Liver (tissue), 9 donors: ENCODE results near the gene IL17RE. TPM values are rescaled to one million over a fixed set of nuclear protein-coding genes. Genes with fewer than 3 reads are reported as not detected.

Experiments used
- DNase-seq: peaks from one replicate; pipeline ENCODE4 v3.0.0-alpha.2; 2017; ENCODE audit warnings: low spot score
- H3K27ac ChIP-seq, 2 donors: one replicate each; pipeline ENCODE4 v1.7.0; 2013; ENCODE audit warnings: inconsistent platforms in 2 of 2, low read length in 2 of 2, control low read depth in 1 of 2, low read depth in 1 of 2, mild to moderate bottlenecking in 1 of 2
- H3K27me3 ChIP-seq, 4 donors: one replicate each; pipeline versions ENCODE4 v1.6.1 to v1.7.0; 2013; ENCODE audit warnings: low read length in 3 of 4, inconsistent platforms in 1 of 4, mild to moderate bottlenecking in 1 of 4, moderate library complexity in 1 of 4; ENCODE audit not compliant: control insufficient read depth in 4 of 4, insufficient read depth in 4 of 4
- H3K36me3 ChIP-seq, 4 donors: one replicate each; pipeline versions ENCODE4 v1.6.1 to v1.7.0; 2013; ENCODE audit warnings: low read length in 3 of 4, mild to moderate bottlenecking in 3 of 4, low read depth in 1 of 4, moderate library complexity in 1 of 4; ENCODE audit not compliant: control insufficient read depth in 4 of 4, insufficient read depth in 3 of 4
- H3K4me1 ChIP-seq, 4 donors: one replicate each; pipeline versions ENCODE4 v1.6.1 to v1.7.0; 2013; ENCODE audit warnings: low read length in 3 of 4, mild to moderate bottlenecking in 3 of 4, moderate library complexity in 1 of 4; ENCODE audit not compliant: control insufficient read depth in 4 of 4, insufficient read depth in 4 of 4
- H3K4me3 ChIP-seq, 3 donors: one replicate each; pipeline versions ENCODE4 v1.6.1 to v1.7.0; 2013; ENCODE audit warnings: low read length in 3 of 3, control low read depth in 1 of 3, low read depth in 1 of 3, mild to moderate bottlenecking in 1 of 3
- H3K9ac ChIP-seq, 2 donors: one replicate each; pipeline ENCODE4 v1.7.0; 2013; ENCODE audit warnings: low read length in 2 of 2, mild to moderate bottlenecking in 2 of 2, moderate library complexity in 2 of 2, control low read depth in 1 of 2, low read depth in 1 of 2
- H3K9me3 ChIP-seq, 4 donors: one replicate each; pipeline versions ENCODE4 v1.6.1 to v1.7.0; 2013; ENCODE audit warnings: low read length in 3 of 4; ENCODE audit not compliant: control insufficient read depth in 4 of 4
- ATF3 ChIP-seq: IDR thresholded peaks from 2 replicates; pipeline ENCODE4 v1.6.1; 2016; ENCODE audit warnings: antibody characterized with exemption
- EGR1 ChIP-seq, 2 donors: IDR thresholded peaks; 2 replicates each; pipeline ENCODE4 v1.6.1; 2016 to 2018; ENCODE audit warnings: antibody characterized with exemption in 2 of 2, low read depth in 2 of 2
- FOXA1 ChIP-seq: IDR thresholded peaks from 2 replicates; pipeline ENCODE4 v1.6.1; 2016; ENCODE audit warnings: antibody characterized with exemption
- FOXA2 ChIP-seq: IDR thresholded peaks from 2 replicates; pipeline ENCODE4 v1.6.1; 2016; ENCODE audit warnings: antibody characterized with exemption
- GABPA ChIP-seq, 2 donors: IDR thresholded peaks in 1 of 2; conservative IDR thresholded peaks in 1 of 2; 2 replicates each; pipeline ENCODE4 v1.6.1; 2016; ENCODE audit warnings: antibody characterized with exemption in 2 of 2, mild to moderate bottlenecking in 1 of 2, moderate library complexity in 1 of 2
- HNF4A ChIP-seq, 2 donors: conservative IDR thresholded peaks; 2 replicates each; pipeline ENCODE4 v1.6.1; 2016; ENCODE audit warnings: antibody characterized with exemption in 2 of 2, mild to moderate bottlenecking in 2 of 2
- HNF4G ChIP-seq: IDR thresholded peaks from 2 replicates; pipeline ENCODE4 v1.6.1; 2016; ENCODE audit warnings: antibody characterized with exemption
- NR2F2 ChIP-seq: IDR thresholded peaks from 2 replicates; pipeline ENCODE4 v1.6.1; 2016; ENCODE audit warnings: antibody characterized with exemption
- RAD21 ChIP-seq, 2 donors: IDR thresholded peaks; 2 replicates each; pipeline ENCODE4 v1.6.1; 2016; ENCODE audit warnings: antibody characterized with exemption in 2 of 2, mild to moderate bottlenecking in 2 of 2
- REST ChIP-seq: IDR thresholded peaks from 2 replicates; pipeline ENCODE4 v1.6.1; 2016; ENCODE audit warnings: antibody characterized with exemption, mild to moderate bottlenecking
- RXRA ChIP-seq, 2 donors: IDR thresholded peaks; 2 replicates each; pipeline ENCODE4 v1.6.1; 2017 to 2018; ENCODE audit warnings: antibody characterized with exemption in 2 of 2, mild to moderate bottlenecking in 1 of 2
- TAF1 ChIP-seq: conservative IDR thresholded peaks from 2 replicates; pipeline ENCODE4 v1.6.1; 2016; ENCODE audit warnings: antibody characterized with exemption, mild to moderate bottlenecking
- ZBTB33 ChIP-seq: IDR thresholded peaks from 2 replicates; pipeline ENCODE4 v1.6.1; 2016; ENCODE audit warnings: antibody characterized with exemption
- WGBS: extraction: QIAGEN DNeasy Blood & Tissue Kit; methylation state at CpG from one replicate; pipeline ENCODE4 v1.1.7; 2013; 5-methylcytosine and 5-hydroxymethylcytosine counted together
- polyA plus RNA-seq, 2 donors: library from polyadenylated mRNA; stranded (reverse) in 1 of 2; unstranded in 1 of 2; fragments of 200-250 nt in 1 of 2; fragments of >200 nt in 1 of 2; fragmentation: Nextera tagmentation in 1 of 2; extraction: Ambion mirVana in 1 of 2; gene quantifications; one replicate each; pipeline versions ENCODE4 v1.2.1 to v1.2.3, GENCODE V29; 2013 to 2015
- total RNA-seq, 2 donors: library from RNA; depleted of rRNA; stranded (reverse); fragments of >200 nt; gene quantifications; one replicate each; pipeline ENCODE4 v1.2.3, GENCODE V29; 2014
- TF ChIP-seq, protein P1 (sequence below): fragments of 150-350 bp; IDR thresholded peaks from 2 replicates; pipeline ENCODE4 v1.5.1; 2017; ENCODE audit warnings: improper control_type of control experiment, low read depth, low read length; ENCODE audit not compliant: missing input control
- TF ChIP-seq, protein P2 (sequence below): IDR thresholded peaks from 2 replicates; pipeline ENCODE4 v1.6.1; 2016; ENCODE audit warnings: antibody characterized with exemption
- donor health status: healthy.
- donor health status: healthy.
- donor health status: healthy.
- donor health status: healthy.
- donor health status: healthy.

Gene IL17RE
- total and polyA plus RNA-seq, 4 donors: 0.42 to 2.1 (median 0.90) TPM

GRCh38 chr3:9914011-9914410 is 11.4 kb downstream of the IL17RE start (continued):
- TF ChIP-seq, protein P1, sequence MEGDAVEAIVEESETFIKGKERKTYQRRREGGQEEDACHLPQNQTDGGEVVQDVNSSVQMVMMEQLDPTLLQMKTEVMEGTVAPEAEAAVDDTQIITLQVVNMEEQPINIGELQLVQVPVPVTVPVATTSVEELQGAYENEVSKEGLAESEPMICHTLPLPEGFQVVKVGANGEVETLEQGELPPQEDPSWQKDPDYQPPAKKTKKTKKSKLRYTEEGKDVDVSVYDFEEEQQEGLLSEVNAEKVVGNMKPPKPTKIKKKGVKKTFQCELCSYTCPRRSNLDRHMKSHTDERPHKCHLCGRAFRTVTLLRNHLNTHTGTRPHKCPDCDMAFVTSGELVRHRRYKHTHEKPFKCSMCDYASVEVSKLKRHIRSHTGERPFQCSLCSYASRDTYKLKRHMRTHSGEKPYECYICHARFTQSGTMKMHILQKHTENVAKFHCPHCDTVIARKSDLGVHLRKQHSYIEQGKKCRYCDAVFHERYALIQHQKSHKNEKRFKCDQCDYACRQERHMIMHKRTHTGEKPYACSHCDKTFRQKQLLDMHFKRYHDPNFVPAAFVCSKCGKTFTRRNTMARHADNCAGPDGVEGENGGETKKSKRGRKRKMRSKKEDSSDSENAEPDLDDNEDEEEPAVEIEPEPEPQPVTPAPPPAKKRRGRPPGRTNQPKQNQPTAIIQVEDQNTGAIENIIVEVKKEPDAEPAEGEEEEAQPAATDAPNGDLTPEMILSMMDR: no peak
- no peak for TF ChIP-seq ZBTB33
- peak; percentile 28 for TF ChIP-seq FOXA2
- TF ChIP-seq FOXA1: no peak
- peak; percentile 22 to 30 for TF ChIP-seq RAD21 (IDR thresholded peaks at IDR 0.05)
- no peak for TF ChIP-seq NR2F2
- peak; percentile 58 to 80 for TF ChIP-seq RXRA (IDR thresholded peaks at IDR 0.05)

GRCh38 chr3:9914559-9915253 is 12.1 kb downstream of the IL17RE start:
- no peak for DNase-seq
- WGBS: 20% methylated on average over 15 of the region's 15 CpGs
- Histone ChIP-seq H3K27me3 (no peaks in the 10 kb centered on the region), H3K4me3 (peak overlapping the region; percentile 16 to 67 (median 60)), H3K27ac (peak overlapping the region; percentile 79 to 89), H3K9me3 (no peaks in the 10 kb centered on the region), H3K4me1 (peaks cover 21 to 85% (median 64%) of the 10 kb centered on the region in 4 donors), H3K36me3 (peaks cover 0 to under 1% (median 0%) of the 10 kb centered on the region in 4 donors), H3K9ac (no peak overlapping the region)
- TF ChIP-seq NR2F2 (no peak), FOXA2 (no peak), ZBTB33 (no peak), HNF4G (no peak), TAF1 (no peak), REST (no peak), HNF4A (conservative IDR thresholded peaks at IDR 0.05) (no peak), EGR1 (IDR thresholded peaks at IDR 0.05; ENCODE audit: low read depth in 2 of 2) (no peak), ATF3 (no peak), GABPA (IDR thresholded peaks at IDR 0.05 in 1 of 2, conservative IDR thresholded peaks at IDR 0.05 in 1 of 2) (no peak), RAD21 (IDR thresholded peaks at IDR 0.05) (no peak)
- TF ChIP-seq, protein P2, sequence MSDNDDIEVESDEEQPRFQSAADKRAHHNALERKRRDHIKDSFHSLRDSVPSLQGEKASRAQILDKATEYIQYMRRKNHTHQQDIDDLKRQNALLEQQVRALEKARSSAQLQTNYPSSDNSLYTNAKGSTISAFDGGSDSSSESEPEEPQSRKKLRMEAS: no peak
- TF ChIP-seq, protein P1: no peak
